IPS-NIHi11 (cell line): ENCODE measurements around the gene PODN.

Experiments
- DNase-seq: peaks from one replicate; pipeline ENCODE4 v3.0.0; 2012; ENCODE audit warnings: mixed read lengths, low spot score

PODN gene

GRCh38 chr1:53090227-53091147 is 28.5 kb downstream of the PODN start:
- no peak for DNase-seq

GRCh38 chr1:53091841-53092645 is 30.0 kb downstream of the PODN start:
- DNase-seq: no peak

DNA sequence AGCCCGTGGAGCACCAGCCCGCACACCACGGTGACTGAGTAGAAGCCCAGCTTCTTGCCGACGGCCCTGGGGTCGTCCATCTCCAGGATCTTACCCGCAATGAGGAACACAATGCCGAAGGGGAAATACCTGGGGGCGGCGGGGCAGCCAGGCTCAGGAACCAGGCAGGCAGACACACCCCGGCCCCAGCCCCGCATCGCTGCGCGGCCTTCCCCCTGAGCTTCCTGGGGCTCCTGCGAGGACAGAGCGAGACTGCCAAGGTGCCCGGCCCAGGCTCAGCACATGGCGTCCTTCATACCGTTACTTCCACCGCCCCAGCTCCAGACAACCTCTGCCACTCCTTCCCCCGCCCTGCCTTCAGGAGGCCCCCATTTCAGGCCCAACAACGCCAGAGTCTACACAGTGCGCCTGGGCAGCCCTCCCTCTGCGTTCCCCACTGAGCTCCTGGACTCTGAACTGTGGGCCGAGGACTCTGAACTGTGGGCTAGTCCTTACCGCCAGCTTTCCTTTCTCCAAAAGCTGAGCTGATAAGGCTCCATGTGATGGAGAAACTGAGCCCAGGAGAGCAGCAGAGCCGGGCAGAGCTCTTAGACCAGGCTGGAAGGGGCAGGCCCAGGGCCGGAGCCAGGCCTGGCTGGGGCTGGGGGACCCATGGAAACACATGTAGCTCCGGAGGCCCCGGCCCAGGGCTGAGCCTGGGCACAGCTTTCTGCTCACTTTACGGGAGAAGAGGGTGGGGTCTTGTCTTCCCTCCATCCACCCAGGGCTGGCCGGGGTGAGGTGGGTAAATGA is 30.8 kb downstream of the PODN start:
- no peak for DNase-seq

DNA sequence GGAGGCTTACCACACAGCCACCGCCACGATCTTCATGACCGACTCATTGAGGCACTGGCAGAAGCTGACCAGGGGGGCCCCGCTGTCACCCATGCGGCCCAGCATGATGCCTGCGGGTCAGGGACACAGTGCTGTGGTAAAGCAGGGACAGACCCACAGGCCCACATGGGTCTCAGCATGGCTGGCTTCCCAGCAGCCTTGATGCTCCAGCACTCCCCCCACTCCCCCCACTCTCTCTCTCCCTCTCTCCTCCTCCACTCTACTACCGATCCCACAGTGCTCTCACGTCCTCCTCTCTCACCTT is 31.4 kb downstream of the PODN start:
- no peak for DNase-seq

- DNase-seq: no peak
These were observed 31.9 kb downstream of the PODN start for GRCh38 chr1:53093778-53094532.

GRCh38 chr1:53094533-53094919 is 32.5 kb downstream of the PODN start:
- DNase-seq: no peak

DNA sequence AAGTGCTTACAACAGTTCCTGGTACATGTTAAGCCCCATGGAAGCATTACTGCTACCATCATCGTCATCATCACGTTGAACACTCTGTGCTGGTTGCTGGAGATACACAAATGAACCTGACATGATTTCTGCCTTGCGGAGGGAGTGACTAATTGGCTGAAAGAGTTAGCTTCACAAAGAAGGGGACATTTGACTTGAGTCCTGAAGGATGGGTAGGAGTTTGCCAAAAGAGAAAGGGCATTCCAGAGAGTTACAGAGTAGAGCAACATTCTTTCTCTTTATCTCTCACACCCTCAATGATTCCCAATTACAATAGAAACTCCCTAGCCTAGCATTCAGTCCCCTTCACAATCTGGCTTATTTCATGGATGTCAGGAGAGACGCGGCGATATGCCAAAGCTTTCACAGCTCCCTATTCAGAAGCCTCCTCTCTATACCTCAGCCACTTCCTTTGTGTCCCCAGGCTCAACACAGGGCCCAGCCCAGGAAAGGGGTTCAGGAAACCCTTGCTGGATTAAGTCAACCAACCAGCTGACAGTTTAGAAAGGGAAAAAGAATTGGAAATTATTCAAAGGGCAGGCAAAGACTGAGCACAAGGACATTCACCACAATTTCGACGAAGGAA is 42.4 kb downstream of the PODN start:
- DNase-seq: no peak

GRCh38 chr1:53107090-53107489 is 45.1 kb downstream of the PODN start:
- no peak for DNase-seq

- DNase-seq: no peak
These were observed 45.7 kb downstream of the PODN start for GRCh38 chr1:53107570-53108322.

DNA sequence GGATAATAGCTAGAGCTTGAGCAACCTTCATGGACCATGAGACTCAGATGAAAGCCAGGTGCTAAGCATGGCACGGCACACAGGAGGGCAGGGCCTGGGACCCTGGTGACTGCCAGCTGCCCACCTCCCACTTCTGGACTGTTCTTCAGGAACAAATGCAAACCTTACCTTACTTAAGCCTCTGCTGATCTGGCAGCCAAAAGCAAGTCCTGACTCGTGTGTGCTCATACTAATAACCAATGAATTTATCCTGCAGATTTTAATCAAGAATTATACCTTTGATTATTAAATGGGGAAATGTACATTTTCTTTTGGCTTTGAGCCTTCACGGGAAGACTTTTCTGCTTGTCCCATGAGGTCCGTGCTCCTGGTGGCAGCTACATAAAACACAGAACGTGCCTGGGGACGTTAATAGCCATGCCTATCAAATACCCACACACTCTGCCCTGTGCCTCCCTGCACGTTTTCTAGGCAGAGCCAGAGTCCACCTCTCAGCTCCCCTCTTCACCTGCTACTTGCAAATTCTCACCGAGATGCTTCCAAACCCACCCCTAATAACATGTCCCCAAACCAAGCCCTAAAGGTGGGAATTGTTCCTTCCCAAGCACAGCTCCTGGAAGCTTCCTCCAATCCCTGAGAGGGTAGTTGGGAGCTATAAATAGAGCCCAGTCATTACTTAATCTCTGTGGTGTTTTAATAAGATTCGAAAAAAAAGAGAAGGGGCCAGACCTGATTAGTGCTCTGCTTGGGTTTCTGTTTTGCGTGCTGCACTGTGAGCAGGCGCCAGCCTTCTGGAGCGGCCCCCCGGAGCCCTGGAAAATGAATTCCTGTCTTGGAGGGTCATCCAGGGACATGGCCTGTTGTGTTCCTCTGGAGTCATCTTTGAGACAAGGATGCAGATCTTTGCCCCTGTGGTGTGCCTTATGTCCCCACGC is 46.9 kb downstream of the PODN start:
- no peak for DNase-seq

GRCh38 chr1:53110370-53111072 is 48.5 kb downstream of the PODN start:
- no peak for DNase-seq

GRCh38 chr1:53111073-53111556 is 49.1 kb downstream of the PODN start:
- no peak for DNase-seq

GRCh38 chr1:53111693-53112092 is 49.7 kb downstream of the PODN start:
- no peak for DNase-seq

DNA sequence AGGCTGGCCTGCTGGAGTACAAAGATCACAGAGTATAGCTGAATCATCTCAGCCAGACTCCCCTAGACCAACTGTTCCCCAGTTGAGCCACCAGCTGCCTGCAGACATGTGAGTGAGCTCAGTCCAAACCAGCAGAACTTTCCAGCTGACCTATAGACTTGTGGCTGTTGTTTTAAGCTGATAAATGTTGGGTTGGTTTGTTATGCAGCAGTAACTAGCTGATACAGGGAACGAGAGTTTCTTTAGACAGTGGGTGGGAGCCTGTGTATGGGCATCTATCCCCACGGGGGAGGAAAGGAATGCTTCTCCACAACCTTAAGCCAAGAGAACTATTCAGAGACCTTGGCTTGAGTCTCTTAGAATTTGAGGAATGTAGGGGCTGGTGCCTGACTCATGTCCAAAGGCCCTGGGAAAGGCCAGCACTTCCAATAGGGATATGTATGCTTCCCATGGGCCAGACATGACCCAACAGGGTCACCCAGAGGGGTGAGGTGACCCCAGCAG is 50.3 kb downstream of the PODN start:
- DNase-seq: no peak

- DNase-seq: no peak
These were observed 50.8 kb downstream of the PODN start for GRCh38 chr1:53112861-53113260.

DNA sequence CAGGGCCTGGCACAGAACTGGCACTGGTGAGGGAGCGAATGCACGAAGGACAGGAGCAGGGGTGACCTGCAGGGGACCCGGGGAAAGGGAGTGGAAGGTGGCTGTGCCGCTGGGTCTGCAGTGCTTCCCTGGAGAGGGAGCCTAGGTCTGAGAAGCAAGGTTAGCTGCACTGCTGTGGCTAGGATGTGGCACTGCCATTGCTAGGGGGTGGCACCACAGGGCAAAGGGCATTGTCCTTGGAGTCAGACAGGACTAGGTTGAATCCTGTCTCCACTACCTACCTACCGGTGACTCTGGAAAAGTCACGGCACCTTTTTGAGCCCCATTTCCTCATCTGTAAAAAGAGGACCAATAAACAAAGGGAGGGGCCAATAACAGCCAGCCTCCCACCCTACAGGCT is 52.1 kb downstream of the PODN start:
- no peak for DNase-seq

- no peak for DNase-seq
These were observed 52.8 kb downstream of the PODN start for GRCh38 chr1:53114581-53115400.
